MV-4-11 (cell line): ENCODE data around the gene MR1.

Source experiments
- DNase-seq: peaks from one replicate; lab custom pipeline; 2025; lab: John Stamatoyannopoulos, UW

The MR1 gene

DNA sequence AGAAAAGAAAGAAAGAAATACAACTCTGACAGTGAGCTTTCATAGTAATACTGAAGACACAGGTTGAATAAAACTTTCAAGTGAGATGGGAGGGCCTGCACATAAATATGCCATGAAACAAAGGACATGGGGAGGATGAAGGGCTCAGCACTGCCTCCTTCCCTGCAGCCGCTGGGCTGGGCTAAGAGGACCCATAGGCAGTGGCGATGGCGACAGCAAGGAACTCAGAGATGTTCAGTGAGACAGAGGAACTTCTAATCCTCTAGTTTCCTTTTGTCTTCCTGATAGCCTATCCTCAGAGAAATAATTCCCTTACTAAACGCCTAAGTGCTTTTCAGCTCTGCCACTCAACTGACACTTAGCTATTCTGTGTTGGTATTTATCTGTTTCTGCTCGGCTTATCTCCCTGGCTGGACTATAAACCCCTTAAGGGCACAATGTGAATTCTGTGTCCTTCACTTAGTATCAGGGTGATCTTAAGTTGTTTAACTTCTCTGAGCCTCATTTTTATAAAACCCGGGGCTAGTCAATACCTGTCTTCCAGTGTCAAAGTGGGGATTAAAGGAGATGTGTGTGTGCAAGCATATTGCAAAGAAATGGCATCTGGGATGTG is 30.3 kb downstream of the MR1 start:
- peak; percentile 70 for DNase-seq

DNA sequence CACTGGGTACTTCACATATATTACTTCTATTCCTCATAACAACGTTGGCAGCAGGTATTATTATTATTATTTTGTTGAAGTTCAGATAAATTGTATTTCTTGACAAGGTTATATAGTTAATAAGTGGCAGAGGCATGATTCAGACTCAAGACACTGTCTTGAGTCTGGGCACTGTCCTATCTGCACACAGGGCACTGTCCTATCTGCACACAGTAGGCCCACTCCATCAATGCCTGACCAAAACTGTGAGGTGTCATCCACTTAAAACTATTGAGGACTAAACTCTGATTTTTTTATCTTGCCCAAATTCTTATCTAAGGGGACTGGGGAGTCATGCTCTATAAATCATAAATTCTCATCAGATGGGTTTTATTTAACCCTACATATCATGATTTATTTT is 30.9 kb downstream of the MR1 start:
- no peak for DNase-seq

DNA sequence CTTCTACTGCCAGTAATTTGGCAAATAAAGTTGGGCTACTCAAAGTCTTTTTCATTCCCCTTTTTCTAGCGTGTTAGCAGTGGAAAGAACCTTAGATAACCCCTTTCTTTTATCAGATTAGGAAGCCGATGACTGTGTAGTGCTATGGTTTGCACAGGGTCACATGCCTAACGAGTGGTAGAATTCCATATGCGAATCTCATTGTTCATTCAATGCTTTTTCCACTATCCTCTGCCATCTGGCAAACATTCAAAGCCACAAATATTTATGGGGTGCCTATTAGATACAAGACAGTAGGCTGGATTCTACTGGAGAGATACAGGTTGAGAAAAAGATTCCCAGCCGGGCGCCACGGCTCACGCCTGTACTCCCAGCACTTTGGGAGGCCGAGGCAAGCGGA is 39.9 kb downstream of the MR1 start:
- no peak for DNase-seq

DNA sequence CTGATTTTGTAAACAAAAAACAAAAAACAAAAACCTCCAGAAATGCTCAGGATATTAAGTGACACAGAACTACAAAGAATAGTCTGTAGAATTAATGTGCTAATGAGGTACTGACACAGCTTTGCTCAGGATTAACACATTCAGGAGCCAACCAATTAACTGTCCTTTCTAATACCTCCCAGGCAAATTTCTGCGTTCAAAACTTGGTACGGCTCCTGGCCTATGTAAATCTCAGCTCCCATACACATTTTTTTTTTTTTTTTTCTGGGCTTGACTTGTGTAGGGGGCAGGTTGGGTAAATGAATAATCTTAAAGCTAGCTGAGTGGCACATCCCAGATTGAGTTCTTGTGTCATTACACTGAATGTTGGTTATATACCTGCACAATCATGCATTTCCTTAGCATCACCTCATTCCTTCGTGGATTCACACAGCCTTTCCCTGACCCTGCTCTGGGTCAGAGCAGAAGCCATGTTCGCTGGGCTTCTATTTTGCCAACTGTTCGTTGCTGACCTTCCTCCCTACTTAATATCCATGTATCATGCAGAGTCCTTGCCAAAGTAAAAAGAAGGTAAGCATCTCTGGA is 42.1 kb downstream of the MR1 start:
- no peak for DNase-seq

DNA sequence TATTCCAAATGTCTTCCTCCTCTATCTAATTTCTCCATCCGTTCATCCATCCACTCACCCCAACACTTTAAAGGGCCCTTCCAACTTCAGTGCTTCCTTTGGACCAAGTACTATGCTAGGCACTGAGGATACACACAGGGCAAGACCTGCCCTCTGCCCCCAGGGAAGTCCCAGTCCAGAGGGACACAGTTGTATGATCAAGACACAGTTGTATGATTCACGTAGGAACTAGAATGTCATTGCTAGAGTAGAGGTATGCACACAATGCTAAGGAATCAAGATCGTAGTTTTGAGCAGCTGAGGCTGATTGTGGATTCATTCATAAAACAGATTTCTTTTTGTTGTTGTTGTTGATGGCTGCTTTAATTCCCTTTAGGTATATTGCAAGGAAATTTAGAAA is 43.1 kb downstream of the MR1 start:
- DNase-seq = no peak

DNA sequence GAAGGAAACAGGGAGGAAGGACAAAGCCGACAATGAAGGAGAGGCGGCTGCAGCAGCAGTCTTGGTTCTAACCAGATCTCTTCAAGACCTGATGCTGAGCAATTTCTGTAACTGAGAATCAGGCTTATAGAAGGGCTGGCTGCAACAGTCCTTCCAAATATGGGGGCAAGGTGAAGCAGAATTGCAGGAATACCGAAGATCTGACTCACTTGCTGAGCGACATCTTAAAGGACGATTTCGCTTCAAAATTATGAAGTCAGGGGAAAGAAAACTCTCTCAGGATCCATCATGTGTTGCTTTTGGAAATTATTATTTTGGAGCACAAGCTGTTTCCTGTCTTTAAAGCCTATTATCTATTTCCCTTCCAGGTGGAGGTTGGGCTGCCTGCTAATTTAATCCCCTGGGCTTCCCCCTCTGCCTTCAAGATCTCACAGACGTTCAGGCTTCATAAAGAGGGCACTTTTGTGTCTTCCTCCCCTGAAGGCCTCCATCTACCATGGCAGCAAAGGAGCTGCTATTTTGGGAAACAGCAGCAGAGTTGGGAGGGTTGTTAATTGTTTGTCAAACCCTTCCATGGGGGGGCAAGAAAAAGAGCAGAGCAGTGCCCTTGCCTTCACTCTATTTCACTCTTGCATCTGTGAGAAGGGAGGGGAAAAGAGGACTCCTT is 43.9 kb downstream of the MR1 start:
- DNase-seq = no peak

DNA sequence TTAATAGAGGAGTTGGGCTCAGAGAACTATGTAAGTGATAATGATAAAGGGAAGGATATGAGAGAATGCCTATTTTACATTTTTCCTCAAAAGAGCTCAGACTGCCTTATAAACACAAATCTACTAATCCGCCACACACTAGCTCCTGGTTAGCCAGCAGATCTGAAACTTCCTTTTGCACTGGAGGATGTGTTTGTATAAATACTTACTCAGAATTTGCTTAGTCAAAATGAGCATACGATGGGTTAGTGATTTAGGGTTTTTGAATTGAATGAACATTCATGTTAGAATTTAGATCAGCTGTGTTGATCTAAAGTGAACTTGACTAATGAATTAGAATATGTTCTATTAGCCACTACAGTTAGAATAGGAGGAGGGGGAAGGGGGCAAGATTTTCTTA is 45.6 kb downstream of the MR1 start:
- no peak for DNase-seq

DNA sequence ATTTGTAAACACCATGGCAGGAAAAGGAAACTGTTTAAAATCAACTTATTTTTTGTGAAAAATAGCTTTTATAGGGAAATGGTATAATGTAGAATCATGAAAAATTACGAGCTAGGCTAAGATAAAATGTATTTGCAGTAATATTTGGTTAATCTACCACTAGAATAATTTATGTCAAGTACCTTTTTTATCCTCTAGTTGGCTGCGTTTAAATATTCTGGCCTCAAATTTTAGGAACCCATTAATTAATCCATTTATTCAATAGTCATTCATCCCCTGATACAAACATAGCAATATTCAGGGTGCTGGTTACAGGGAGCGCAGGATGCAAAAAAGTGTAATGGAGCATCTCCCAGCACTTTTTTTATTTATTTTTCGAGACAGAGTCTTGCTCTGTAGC is 46.1 kb downstream of the MR1 start:
- no peak for DNase-seq

DNA sequence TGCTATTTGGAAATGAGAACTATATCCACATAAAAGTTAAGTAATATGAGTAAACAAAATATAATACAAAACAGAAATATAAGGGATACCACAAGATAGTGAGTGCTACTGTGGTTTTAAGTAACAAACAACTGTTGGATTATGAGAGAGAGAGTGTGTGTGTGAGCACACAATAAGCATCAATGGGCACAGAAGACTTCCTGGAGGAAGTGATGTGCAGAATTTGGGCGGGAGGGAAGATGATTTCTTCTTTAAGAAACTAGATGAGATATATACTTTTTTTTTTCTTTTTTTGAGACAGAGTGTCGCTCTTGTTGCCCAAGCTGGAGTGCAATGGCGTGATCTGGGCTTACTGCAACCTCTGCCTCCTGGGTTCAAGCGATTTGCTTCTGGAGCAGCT is 46.8 kb downstream of the MR1 start:
- DNase-seq = peak; percentile 55

DNA sequence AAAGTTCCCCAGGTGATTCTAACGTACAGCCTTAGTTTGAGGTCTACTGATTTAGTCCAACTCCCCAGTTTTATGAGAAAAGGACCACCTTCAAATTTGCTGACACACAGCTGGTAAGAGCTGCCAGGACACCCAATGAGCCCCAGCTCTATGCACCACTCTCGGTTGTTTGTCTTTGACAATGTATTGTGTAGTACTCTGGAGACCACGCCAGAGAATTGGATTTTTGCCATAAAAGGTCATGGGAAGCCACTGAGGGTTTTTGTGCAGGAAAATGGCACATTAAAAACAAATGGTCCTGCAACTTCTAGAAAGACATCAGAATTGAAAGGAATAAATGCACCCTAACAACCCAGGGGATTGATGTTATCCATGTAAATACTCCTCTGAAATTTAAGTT is 47.6 kb downstream of the MR1 start:
- no peak for DNase-seq

DNA sequence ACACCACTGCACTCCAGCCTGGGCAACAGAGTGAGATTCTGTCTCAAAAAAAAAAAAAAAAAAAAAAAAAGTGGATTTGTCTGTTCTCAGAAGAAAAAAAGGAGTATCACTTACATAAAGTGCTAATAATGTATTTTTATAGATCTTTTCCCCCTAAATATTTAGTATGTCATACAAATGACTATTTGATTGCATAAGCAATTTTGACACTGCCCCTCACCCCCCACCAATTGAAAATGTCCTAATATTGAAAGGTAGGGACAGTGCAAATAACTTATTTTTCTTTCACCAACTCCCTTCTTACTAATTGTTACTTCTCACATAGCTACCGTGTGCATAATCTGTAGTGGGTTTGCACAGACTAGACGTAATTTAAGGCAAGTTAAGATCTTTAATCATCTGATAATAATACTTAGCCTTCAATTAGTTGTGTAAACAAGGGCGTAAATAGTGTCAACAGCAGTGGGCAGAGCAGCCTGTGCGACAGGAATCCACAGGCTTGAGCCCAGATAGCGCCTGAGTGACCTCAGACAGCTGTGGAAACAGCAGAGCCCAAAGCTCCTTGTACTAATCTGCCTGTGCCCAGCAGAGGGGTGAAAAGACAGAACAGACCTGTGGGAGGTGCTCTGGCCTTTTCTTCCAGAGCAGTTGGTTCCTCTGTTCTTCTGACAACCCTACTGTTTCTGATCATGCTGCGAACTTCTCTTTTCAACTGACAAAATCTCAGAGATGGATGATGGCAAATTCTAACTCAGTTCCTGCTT is 50.2 kb downstream of the MR1 start:
- peak; percentile 91 for DNase-seq

DNA sequence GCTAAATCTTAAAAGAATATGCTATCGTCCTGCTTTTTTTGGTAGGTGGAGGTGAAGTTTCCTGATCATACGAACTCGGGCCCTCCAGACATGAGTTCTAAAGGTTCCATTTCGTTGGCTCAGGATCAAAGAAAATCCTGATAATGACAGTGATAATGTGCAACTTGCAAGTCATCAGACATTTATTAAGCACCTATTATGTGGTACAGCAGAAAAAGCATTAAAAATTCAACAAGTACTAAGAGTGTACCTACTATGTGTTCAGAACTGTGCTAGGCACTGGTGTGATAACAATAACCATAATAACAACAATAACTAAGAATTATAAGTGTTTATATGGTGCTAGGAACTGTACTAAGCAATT is 50.8 kb downstream of the MR1 start:
- no peak for DNase-seq

DNA sequence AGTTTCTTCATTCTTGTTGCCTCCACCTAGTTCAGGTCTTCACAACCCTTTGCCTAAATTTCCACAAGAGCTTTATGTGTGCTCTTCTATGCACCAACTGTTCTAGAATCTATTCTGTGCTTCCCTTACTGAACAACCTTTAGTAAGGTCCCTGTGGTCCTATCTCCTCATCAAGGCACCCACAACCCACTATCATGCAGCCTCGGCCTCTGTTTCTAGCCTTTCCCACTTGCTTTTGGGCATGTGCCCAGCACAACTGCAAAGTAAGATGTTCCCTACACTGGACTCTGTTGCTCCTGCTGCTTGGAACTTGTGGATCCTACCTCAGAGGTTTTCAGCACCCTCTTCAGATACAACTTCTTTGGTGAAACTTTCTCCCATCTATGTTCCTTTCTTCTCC is 52.3 kb downstream of the MR1 start:
- no peak for DNase-seq

DNA sequence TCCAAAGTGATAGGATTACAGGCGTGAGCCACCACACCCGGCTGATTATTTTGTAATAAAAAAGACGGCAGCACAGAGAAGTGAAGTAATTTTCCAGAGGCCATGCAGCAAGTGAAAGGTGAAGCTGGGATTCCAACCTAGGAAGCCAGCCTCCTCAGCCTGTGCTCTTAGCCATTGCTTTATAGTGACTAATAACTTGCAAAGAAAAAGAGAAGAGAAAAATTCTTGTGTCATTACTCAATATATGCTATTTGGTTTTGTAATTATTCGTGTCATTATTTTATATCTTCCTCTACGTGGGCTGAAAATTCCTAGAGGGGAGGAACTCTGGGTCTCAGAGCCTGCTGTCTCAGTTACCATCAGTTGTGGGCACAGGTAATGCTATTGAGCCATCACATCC is 53.1 kb downstream of the MR1 start:
- peak; percentile 40 for DNase-seq

DNA sequence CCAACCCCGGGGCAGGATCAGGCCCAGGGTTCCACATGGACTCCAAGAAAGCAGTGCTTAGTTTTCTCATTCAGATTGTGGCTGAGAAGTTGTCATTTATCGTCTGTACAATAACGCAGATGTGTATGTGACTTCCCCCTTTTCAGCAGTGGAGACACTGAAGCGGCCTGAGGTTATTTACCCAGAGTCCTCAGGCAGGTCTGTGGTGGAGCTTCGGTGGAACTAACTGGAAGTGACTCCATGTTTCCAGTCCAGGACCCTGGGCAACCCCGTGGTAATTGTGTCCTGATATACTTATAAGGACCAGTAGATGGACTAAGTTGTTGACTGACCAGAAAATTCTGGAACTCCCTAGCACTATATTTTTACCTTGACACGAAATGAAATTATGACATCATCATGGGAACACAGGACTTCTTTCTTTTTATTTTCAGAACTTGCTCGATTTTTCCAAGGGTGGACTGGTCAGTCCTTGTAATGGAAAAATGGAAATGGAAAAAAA is 53.7 kb downstream of the MR1 start:
- DNase-seq = peak; percentile 90

DNA sequence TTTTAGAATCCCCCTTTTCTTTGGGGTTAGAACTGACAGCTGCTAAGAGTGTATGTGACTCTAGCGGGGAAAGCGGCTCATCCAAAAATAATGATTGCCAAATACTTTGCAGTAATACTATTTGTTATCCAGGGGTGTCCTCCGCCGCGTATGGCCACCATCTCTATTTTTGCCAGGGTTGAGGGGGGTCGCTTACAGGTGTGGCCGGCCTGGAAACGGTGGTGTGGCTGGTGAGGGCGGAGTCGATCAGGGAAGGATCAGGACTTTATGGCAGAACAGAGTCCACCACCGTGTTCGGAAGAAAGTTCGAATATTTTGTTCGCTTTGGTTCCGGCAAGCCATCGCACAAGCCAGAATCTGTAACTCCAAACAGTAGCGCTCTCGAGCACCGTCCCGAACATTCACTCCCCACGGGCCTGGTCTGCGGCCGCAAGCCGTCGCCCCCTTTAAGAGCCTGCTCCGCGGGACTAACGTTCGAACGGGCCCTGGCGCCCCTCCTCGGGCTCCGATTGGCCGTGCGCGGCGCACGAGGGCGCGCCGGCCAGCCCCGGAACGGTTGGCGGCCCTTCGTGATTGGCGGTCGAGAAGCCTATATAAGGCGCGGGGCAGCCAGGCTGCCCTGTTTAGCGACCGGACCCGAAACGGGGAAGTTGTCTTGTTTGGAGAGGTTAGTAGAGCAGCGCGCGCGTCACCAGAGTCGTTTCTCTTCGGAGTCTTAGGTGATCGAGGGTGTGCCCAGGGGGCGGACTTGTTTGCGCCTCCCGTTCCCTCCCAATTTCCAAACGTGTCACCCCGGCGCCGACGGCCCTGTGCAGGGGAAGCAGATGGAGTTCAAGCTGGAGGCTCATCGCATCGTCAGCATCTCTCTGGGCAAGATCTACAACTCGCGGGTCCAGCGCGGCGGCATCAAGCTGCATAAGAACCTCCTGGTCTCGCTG is 54.6 kb downstream of the MR1 start, which contains the start of gene IER5:
Gene IER5, plus strand, starts transcription at position 622 of the 938 bp plus-strand sequence. Its CDS starts 203 bp downstream, at position 825.
- peak; percentile 95 for DNase-seq

DNA sequence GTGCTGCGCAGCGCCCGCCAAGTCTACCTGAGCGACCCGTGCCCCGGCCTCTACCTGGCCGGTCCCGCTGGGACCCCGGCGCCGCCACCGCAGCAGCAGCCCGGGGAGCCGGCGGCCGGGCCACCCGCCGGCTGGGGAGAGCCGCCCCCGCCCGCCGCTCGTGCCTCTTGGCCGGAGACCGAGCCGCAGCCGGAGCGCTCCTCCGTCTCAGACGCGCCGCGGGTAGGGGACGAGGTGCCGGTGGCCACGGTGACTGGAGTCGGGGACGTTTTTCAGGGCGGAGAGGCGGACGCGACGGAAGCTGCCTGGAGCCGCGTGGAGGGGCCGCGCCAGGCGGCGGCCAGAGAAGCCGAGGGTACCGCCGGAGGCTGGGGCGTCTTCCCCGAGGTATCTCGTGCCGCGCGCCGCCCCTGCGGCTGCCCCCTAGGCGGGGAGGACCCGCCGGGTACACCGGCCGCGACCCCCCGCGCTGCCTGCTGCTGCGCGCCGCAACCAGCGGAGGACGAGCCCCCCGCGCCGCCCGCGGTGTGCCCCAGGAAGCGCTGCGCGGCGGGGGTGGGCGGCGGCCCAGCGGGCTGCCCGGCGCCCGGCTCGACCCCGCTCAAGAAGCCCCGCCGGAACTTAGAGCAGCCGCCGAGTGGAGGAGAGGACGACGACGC is 55.4 kb downstream of the MR1 start:
- no peak for DNase-seq

DNA sequence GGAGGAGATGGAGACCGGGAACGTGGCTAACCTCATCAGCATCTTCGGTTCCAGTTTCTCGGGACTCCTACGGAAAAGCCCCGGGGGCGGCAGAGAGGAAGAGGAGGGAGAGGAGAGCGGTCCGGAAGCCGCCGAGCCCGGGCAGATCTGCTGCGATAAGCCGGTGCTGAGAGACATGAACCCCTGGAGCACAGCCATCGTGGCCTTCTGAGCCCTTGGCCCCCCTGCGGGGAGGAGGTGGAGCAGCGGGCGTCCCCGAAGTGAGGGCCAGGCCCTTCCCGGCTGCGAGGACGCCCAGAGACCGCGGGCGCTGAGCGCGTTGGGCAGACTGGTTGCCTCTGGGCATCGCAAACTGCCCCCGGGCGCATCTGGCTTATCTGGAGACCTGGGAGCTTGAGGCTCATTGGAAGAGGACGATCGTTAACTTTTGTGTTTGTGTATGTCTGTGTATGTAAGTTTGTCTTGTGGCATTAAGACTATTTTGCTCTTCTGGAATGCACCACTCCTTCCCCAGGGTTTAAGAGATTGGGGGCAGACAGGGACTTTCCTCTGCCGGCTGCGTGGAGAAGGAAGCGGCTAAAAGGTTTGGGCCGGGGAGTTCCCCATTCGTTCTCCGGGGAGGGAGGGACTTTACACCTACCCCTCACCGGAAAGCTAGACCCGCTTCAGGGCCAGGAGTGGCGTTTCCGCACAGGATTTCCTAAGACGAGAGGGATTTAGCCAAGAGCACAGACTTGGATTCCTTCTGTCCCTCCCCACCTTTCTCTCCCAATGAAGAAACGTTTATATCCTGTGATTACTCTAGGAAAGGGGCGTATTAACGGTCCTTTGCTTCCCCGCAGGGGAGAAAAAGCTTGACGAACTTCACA is 56.1 kb downstream of the MR1 start:
- DNase-seq = peak; percentile 43

DNA sequence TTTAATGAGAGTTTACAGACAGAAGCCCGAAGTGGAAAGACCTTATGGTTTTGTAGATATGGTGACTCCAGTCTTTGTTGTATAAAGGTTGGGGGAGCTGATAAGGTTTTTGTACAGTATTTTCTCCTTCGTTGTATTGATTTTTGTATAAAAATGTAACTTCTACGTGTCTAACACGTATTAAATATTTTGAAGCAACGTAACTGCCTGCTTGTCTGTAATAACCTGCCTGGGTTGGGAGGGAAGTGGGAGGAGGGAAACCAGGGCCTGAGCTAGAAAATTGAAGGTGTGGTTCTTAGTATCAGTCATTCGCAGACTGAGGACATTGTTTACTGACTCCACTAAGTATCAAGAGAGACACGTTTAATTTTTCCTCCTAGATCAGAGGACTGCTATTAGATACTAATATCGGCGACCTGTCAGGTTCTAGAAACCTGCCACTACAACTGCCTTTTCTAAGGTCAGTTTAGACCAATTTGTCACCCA is 56.9 kb downstream of the MR1 start:
- DNase-seq = no peak
